ENCODE results near the gene QRICH1. TPM values are rescaled to one million over a fixed set of nuclear protein-coding genes. Genes with fewer than 3 reads are reported as not detected.
A peak's percentile ranks its signal among the peaks of the same experiment; 100 is the strongest.

QRICH1 gene
- total and polyA plus RNA-seq, 10 of the 15 experiments (the other 5 are each of a cell fraction or from before 2014, with no cell fraction given) = 22.2 to 116 (median 81.4) TPM

DNA sequence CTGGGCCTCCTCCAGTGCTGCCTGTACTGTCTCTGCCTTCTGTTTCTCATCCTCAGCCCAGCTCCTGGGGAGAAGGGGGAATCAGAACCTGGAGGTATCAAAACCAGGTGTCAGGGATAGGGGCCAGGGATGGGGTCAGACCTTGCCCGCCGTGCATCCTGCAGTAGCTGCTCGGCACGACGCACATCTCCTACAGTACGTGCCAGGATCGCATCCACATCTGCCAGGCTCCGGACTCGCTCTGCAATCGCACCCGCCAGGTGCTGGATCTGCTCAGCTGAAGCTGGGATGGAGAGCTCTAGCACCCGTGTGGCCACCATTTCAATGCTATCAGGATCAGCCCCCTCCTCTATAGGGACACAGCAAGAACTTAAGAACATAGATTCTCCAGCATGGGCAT lies 28.2 kb upstream of the QRICH1 start (continued):
- no peak for TF ChIP-seq CREM (IDR thresholded peaks at IDR 0.05; ENCODE audit: low read depth)
- TF ChIP-seq, protein P1, sequence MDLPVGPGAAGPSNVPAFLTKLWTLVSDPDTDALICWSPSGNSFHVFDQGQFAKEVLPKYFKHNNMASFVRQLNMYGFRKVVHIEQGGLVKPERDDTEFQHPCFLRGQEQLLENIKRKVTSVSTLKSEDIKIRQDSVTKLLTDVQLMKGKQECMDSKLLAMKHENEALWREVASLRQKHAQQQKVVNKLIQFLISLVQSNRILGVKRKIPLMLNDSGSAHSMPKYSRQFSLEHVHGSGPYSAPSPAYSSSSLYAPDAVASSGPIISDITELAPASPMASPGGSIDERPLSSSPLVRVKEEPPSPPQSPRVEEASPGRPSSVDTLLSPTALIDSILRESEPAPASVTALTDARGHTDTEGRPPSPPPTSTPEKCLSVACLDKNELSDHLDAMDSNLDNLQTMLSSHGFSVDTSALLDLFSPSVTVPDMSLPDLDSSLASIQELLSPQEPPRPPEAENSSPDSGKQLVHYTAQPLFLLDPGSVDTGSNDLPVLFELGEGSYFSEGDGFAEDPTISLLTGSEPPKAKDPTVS (IDR thresholded peaks at IDR 0.05; ENCODE audit: low read depth, low read length) = no peak
- TF ChIP-seq SRF (IDR thresholded peaks at IDR 0.05; ENCODE audit: low read depth in 2 of 2, low read length in 2 of 2) = no peak

- Histone ChIP-seq H3K4me2 (ENCODE audit: control insufficient read depth, insufficient read depth) (peak overlapping the region; percentile 36; the same call in 1 of the 2 replicates), H3K27me3 (replicated peaks in 1 of 2; ENCODE audit: control insufficient read depth in 2 of 2, insufficient read depth in 2 of 2, low read length in 1 of 2) (no peaks in the 10 kb centered on the region), H3K27ac (ENCODE audit: control insufficient read depth, insufficient read depth) (peak overlapping the region; percentile 79), H3K36me3 (ENCODE audit: control insufficient read depth in 2 of 2, insufficient read depth in 2 of 2, low read length in 1 of 2) (peaks cover 11% of the 10 kb centered on the region in 2 experiments; a peak in 3 of 4 replicates), H3K9me3 (replicated peaks; ENCODE audit: control insufficient read depth, insufficient read depth, low read length) (no peaks in the 10 kb centered on the region), H3K4me3 (peak overlapping the region; percentile 100; the same call in 1 of the 2 replicates), H4K20me1 (ENCODE audit: control insufficient read depth, insufficient read depth) (no peaks in the 10 kb centered on the region), H3K79me2 (ENCODE audit: control insufficient read depth, insufficient read depth, low read length) (peaks cover 15% of the 10 kb centered on the region), H3K9ac (ENCODE audit: control insufficient read depth, insufficient read depth, low read length) (no peak overlapping the region), H2AFZ (ENCODE audit: control insufficient read depth, low read depth, low read length) (peak overlapping the region; percentile 47), H3K4me1 (ENCODE audit: control insufficient read depth, insufficient read depth, low read length) (peaks cover 10% of the 10 kb centered on the region)
- FAIRE-seq (no peak), DNase-seq (ENCODE audit: low read depth, low spot score) (no peak), ATAC-seq (no peak)
- TF ChIP-seq, protein P1 (IDR thresholded peaks at IDR 0.05; ENCODE audit: low read depth, low read length) = no peak
- peak; percentile 54; the same call in 1 of the 2 replicates for TF ChIP-seq SMARCA5 (IDR thresholded peaks at IDR 0.05)
- TF ChIP-seq ZNF24 (IDR thresholded peaks at IDR 0.05) = no peak
- TF ChIP-seq BRCA1 (IDR thresholded peaks at IDR 0.05; ENCODE audit: low read depth, low read length) = no peak
- BruUV-seq (replicated peaks) = no TSS peak
- in situ Hi-C loops (cut with MboI) = no loop called here
- intact Hi-C loops (cut with micrococcal nuclease; ENCODE audit: unreplicated experiment) = no loop called here
- CTCF ChIA-PET = interaction anchor here (0.8 to 2.3 kb wide), 5 partner anchors 27 to 418 kb away, joined by 3 to 12 read pairs (median 4); partner anchors contain the start of gene QRICH1
- 84% methylated on average over 17 of the region's 17 CpGs for WGBS (ENCODE audit: insufficient coverage, insufficient replicate concordance, low lambda C conversion rate, missing lambda C conversion rate)
- SMC1A ChIA-PET (ENCODE audit: uncharacterized antibody, unreplicated experiment) = interaction anchor here (0.9 to 2.3 kb wide), 4 partner anchors 14 to 131 kb away, joined by 3 to 14 read pairs (median 3); partner anchors contain the start of genes P4HTM and QRICH1
- RAD21 ChIA-PET (ENCODE audit: unreplicated experiment) = interaction anchor here (0.9 to 1.5 kb wide), 5 partner anchors 17 to 328 kb away, joined by 3 to 16 read pairs (median 6); partner anchors contain the start of genes QRICH1 and WDR6
- POLR2A ChIA-PET = interaction anchor here (0.6 to 2.6 kb wide), 15 partner anchors 13 to 422 kb away, joined by 3 to 15 read pairs (median 4); partner anchors contain the start of genes NDUFAF3, P4HTM, QRICH1 and WDR6
Measured at GRCh38 chr3:49121132-49121736, 27.4 kb upstream of the QRICH1 start.
